ENCODE data around the gene CDH13. TPM values are rescaled to one million over a fixed set of nuclear protein-coding genes. Genes with fewer than 3 reads are reported as not detected.

Gene CDH13
- total and polyA plus RNA-seq, 2 donors (not counting 3 experiments of a cell fraction or from before 2014, with no cell fraction given), result 96.6 to 124 TPM

DNA sequence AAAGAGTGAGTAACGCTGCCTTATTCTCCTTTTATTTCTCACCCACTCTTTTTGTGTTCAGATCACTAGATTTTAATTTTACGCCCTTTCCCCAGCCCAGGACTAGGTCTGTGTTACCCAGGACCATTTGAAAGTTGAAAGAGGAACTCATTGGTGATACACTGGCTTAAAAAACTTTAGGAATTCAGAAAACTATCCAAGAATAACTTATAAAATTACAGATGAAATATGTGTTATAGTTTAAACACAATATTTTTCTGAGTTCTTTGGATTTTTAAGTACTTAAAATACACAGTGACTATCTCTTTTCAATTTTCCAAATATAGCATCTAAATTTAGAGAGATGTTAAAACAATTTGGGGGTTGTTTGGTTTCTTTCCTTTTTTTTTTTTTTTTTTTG lies 385.2 kb downstream of the CDH13 start:
- no peak overlapping the region for H3K4me3 ChIP-seq (replicated peaks in 1 of 3; ENCODE audit: insufficient read depth in 1 of 3, low read depth in 1 of 3, low read length in 3 of 3)
- FAIRE-seq (no peak), DNase-seq (ENCODE audit: low read depth, low spot score) (no peak)
- intact Hi-C loops (cut with micrococcal nuclease), result no loop called here
- ChIA-PET CTCF (interaction anchor here (0.6 to 1.5 kb wide), 2 partner anchors 9 to 435 kb away, joined by 3 to 5 read pairs; no protein-coding TSS in a partner anchor), POLR2A (no interaction called here)
- no peaks in the 10 kb centered on the region for H3K9me3 ChIP-seq (replicated peaks; ENCODE audit: control insufficient read depth, insufficient read depth, low read length)
- no peaks in the 10 kb centered on the region for H3K4me1 ChIP-seq (ENCODE audit: control insufficient read depth, extremely low read depth, insufficient read depth, low read length)
- no peaks in the 10 kb centered on the region for H3K36me3 ChIP-seq (ENCODE audit: control insufficient read depth in 2 of 2, extremely low read depth in 1 of 2, insufficient read depth in 2 of 2, low read length in 2 of 2)
- H4K20me1 ChIP-seq (replicated peaks; ENCODE audit: control insufficient read depth, extremely low read depth, insufficient read depth, low read length), result no peaks in the 10 kb centered on the region
- H3K27me3 ChIP-seq (ENCODE audit: control insufficient read depth in 2 of 2, insufficient read depth in 2 of 2, low read length in 2 of 2), result no peaks in the 10 kb centered on the region
- H3K9ac ChIP-seq (replicated peaks; ENCODE audit: extremely low read depth, insufficient read depth, low read length), result no peak overlapping the region
- no peak overlapping the region for H3K27ac ChIP-seq (ENCODE audit: insufficient read depth, low read depth, low read length)
- H2AFZ ChIP-seq (ENCODE audit: low read depth, low read length), result no peak overlapping the region
- H3K9me1 ChIP-seq (replicated peaks; ENCODE audit: control insufficient read depth, extremely low read depth, insufficient read depth, low read length), result no peaks in the 10 kb centered on the region
- dilution Hi-C loops (cut with MboI; ENCODE audit: extremely low pct_ligation_motif_present, low sequenced_read_pairs), result no loop called here
- TF ChIP-seq GATA2 (IDR thresholded peaks at IDR 0.05; ENCODE audit: insufficient read depth, insufficient read length, low read depth, low read length) (no peak), MYC (IDR thresholded peaks at IDR 0.05; ENCODE audit: low read depth, low read length) (no peak), POLR2AphosphoS5 (IDR thresholded peaks at IDR 0.05; ENCODE audit: insufficient read depth, low read depth, low read length) (no peak), JUN (IDR thresholded peaks at IDR 0.05; ENCODE audit: borderline replicate concordance, insufficient read depth, insufficient read length, low read depth) (no peak), EZH2 (IDR thresholded peaks at IDR 0.05; ENCODE audit: borderline replicate concordance, low read depth, low read length, severe bottlenecking) (no peak), POLR2A (IDR thresholded peaks at IDR 0.05; ENCODE audit: low read depth, low read length) (no peak), FOS (IDR thresholded peaks at IDR 0.05; ENCODE audit: borderline replicate concordance, insufficient read depth, low read length) (no peak)
- TF ChIP-seq, protein P1, sequence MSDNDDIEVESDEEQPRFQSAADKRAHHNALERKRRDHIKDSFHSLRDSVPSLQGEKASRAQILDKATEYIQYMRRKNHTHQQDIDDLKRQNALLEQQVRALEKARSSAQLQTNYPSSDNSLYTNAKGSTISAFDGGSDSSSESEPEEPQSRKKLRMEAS (IDR thresholded peaks at IDR 0.05; ENCODE audit: insufficient read depth, insufficient read length), result no peak
- TF ChIP-seq, protein P2, sequence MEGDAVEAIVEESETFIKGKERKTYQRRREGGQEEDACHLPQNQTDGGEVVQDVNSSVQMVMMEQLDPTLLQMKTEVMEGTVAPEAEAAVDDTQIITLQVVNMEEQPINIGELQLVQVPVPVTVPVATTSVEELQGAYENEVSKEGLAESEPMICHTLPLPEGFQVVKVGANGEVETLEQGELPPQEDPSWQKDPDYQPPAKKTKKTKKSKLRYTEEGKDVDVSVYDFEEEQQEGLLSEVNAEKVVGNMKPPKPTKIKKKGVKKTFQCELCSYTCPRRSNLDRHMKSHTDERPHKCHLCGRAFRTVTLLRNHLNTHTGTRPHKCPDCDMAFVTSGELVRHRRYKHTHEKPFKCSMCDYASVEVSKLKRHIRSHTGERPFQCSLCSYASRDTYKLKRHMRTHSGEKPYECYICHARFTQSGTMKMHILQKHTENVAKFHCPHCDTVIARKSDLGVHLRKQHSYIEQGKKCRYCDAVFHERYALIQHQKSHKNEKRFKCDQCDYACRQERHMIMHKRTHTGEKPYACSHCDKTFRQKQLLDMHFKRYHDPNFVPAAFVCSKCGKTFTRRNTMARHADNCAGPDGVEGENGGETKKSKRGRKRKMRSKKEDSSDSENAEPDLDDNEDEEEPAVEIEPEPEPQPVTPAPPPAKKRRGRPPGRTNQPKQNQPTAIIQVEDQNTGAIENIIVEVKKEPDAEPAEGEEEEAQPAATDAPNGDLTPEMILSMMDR (IDR thresholded peaks at IDR 0.05; ENCODE audit: extremely low read depth in 1 of 2, insufficient read depth in 1 of 2, low read depth in 1 of 2, low read length in 2 of 2), result no peak
- BruUV-seq (replicated peaks), result no TSS peak
- H3K4me2 ChIP-seq (ENCODE audit: insufficient read depth, low read length), result no peak overlapping the region
- H3K79me2 ChIP-seq (ENCODE audit: control insufficient read depth, insufficient read depth, low read length), result no peaks in the 10 kb centered on the region

Data from endothelial cell of umbilical vein (primary cell).